Epithelial cell of esophagus (primary cell): Measurements from ENCODE around the gene NRF1.
A peak's percentile ranks its signal among the peaks of the same experiment; 100 is the strongest.
"Not testable (repeated sequence)": the region's sequence is repeated elsewhere in the genome, so short reads cannot be mapped to it uniquely, and the experiment has no call there.

Experiments used
- DNase-seq: peaks from one replicate; pipeline ENCODE4 v3.0.0; 2010; ENCODE audit warnings: low read depth
- H3K4me3 ChIP-seq: 2 replicates; pipeline ENCODE4 v1.5.1; 2011; ENCODE audit warnings: mild to moderate bottlenecking, low read length, control low read depth
- CTCF ChIP-seq: IDR thresholded peaks from 2 replicates; pipeline ENCODE4 v1.5.1; 2011; ENCODE audit warnings: low read depth, mild to moderate bottlenecking, low read length, control low read depth, inconsistent platforms; ENCODE audit not compliant: insufficient read depth; ENCODE audit errors: missing control alignments

Gene NRF1

GRCh38 chr7:129789000-129789399, 177.5 kb downstream of the NRF1 start:
- no peak for DNase-seq
- no peak overlapping the region for H3K4me3 ChIP-seq
- TF ChIP-seq CTCF = no peak

- no peak for DNase-seq
- H3K4me3 ChIP-seq = no peak overlapping the region
- no peak for TF ChIP-seq CTCF
These were observed 178.1 kb downstream of the NRF1 start for GRCh38 chr7:129789652-129790051.

- no peak overlapping the region for H3K4me3 ChIP-seq
- DNase-seq = peak; percentile 77
- no peak for TF ChIP-seq CTCF
These were observed 178.6 kb downstream of the NRF1 start for GRCh38 chr7:129790136-129790535.

- no peak overlapping the region for H3K4me3 ChIP-seq
- DNase-seq = no peak
- TF ChIP-seq CTCF = no peak
These were observed 181.2 kb downstream of the NRF1 start for GRCh38 chr7:129792721-129793120.

- DNase-seq = no peak
- no peak overlapping the region for H3K4me3 ChIP-seq
- TF ChIP-seq CTCF = no peak
These were observed 182.2 kb downstream of the NRF1 start for GRCh38 chr7:129793506-129794310.

GRCh38 chr7:129794461-129794860, 182.9 kb downstream of the NRF1 start:
- not testable (repeated sequence) for H3K4me3 ChIP-seq, DNase-seq

GRCh38 chr7:129796186-129796775, 184.8 kb downstream of the NRF1 start:
- DNase-seq = no peak
- no peak for TF ChIP-seq CTCF
- no peak overlapping the region for H3K4me3 ChIP-seq
